Measurements from ENCODE around the gene NXNL2.
A peak's percentile ranks its signal among the peaks of the same experiment; 100 is the strongest.

NXNL2 gene

GRCh38 chr9:88580961-88581360 lies 46.0 kb downstream of the NXNL2 start:
- no peak for DNase-seq

GRCh38 chr9:88583901-88584596 lies 49.1 kb downstream of the NXNL2 start:
- DNase-seq: no peak

GRCh38 chr9:88585426-88585825 lies 50.4 kb downstream of the NXNL2 start:
- DNase-seq: no peak

GRCh38 chr9:88586452-88586851 lies 51.5 kb downstream of the NXNL2 start:
- DNase-seq: no peak

- DNase-seq: no peak
These were observed 52.2 kb downstream of the NXNL2 start for GRCh38 chr9:88587182-88587581.

GRCh38 chr9:88587885-88588649 lies 53.1 kb downstream of the NXNL2 start:
- no peak for DNase-seq

GRCh38 chr9:88589656-88590055 lies 54.7 kb downstream of the NXNL2 start:
- no peak for DNase-seq

- DNase-seq: peak; percentile 7
These were observed 55.7 kb downstream of the NXNL2 start for GRCh38 chr9:88590558-88591146.

- peak; percentile 66 for DNase-seq
These were observed 58.7 kb downstream of the NXNL2 start for GRCh38 chr9:88593537-88594185.

Measured in activated CD4-positive, alpha-beta T cell treated with anti-CD3 and anti-CD28 coated beads, Interleukin-2, Interleukin-6, amounts not matched to agents 100 ng/mL and 50 ng/mL, durations not matched to agents 16 hours and 8 hours (primary cell).